ENCODE results near the gene TSPAN18. TPM values are rescaled to one million over a fixed set of nuclear protein-coding genes. Genes with fewer than 3 reads are reported as not detected.

The TSPAN18 gene
- total and polyA plus RNA-seq, 2 of the 4 experiments (the other 2 are of a cell fraction), result 0.36 to 1.1 TPM

GRCh38 chr11:44819346-44819745 is 92.6 kb downstream of the TSPAN18 start:
- no peaks in the 10 kb centered on the region for H3K36me3 ChIP-seq (ENCODE audit: control insufficient read depth, insufficient read depth, low read length)
- no peak overlapping the region for H3K18ac ChIP-seq (ENCODE audit: low read depth, low read length)
- H3K27ac ChIP-seq (ENCODE audit: insufficient read depth, low read length), result no peak overlapping the region
- dilution Hi-C loops (cut with HindIII; ENCODE audit: low sequenced_read_pairs, unreplicated experiment), result no loop called here
- TF ChIP-seq POLR2A (IDR thresholded peaks at IDR 0.05; ENCODE audit: low read depth, low read length) (no peak), RAD21 (IDR thresholded peaks at IDR 0.05; ENCODE audit: low read length) (no peak), MAZ (IDR thresholded peaks at IDR 0.05; ENCODE audit: borderline replicate concordance, low read depth, low read length) (no peak), SMC3 (IDR thresholded peaks at IDR 0.05; ENCODE audit: low read depth, low read length) (no peak), MAFK (IDR thresholded peaks at IDR 0.05; ENCODE audit: low read depth, low read length) (no peak), ELK1 (IDR thresholded peaks at IDR 0.05; ENCODE audit: borderline replicate concordance, low read depth, low read length) (no peak), USF2 (IDR thresholded peaks at IDR 0.05; ENCODE audit: low read depth, low read length) (no peak), RCOR1 (IDR thresholded peaks at IDR 0.05; ENCODE audit: insufficient replicate concordance, low read length) (no peak), BHLHE40 (IDR thresholded peaks at IDR 0.05; ENCODE audit: low read depth, low read length) (no peak), CTCF (conservative IDR thresholded peaks at IDR 0.05; ENCODE audit: low read depth, low read length) (no peak), CEBPB (IDR thresholded peaks at IDR 0.05; ENCODE audit: low read depth, low read length) (no peak), CHD1 (IDR thresholded peaks at IDR 0.05; ENCODE audit: low read depth, low read length) (no peak), RFX5 (IDR thresholded peaks at IDR 0.05; ENCODE audit: low read depth, low read length) (no peak)
- H4K20me1 ChIP-seq (ENCODE audit: insufficient read depth, low read length), result no peaks in the 10 kb centered on the region
- DNase-seq (no peak), ATAC-seq (ENCODE audit: low read depth) (no peak)
- no TSS peak for BruUV-seq (replicated peaks)
- no peaks in the 10 kb centered on the region for H3K79me1 ChIP-seq (ENCODE audit: low read depth in 1 of 2, low read length in 2 of 2)
- peaks cover 6% of the 10 kb centered on the region for H3K27me3 ChIP-seq (ENCODE audit: control insufficient read depth, insufficient read depth, low read length)
- H3K4me3 ChIP-seq (ENCODE audit: insufficient read depth, low read depth, low read length), result no peak overlapping the region
- H2AK9ac ChIP-seq (replicated peaks; ENCODE audit: low read depth, low read length, poor library complexity), result no peak overlapping the region
- WGBS, 2 experiments (ENCODE audit: extremely low coverage in 2 of 2, insufficient read length in 1 of 2), result no CpG with 5 or more reads among the region's 8 CpGs
- no peaks in the 10 kb centered on the region for H3K9me1 ChIP-seq (ENCODE audit: insufficient read depth, low read length)
- no peak overlapping the region for H3K4ac ChIP-seq (ENCODE audit: low read depth, low read length)
- no peak overlapping the region for H3K56ac ChIP-seq (ENCODE audit: extremely low read depth, insufficient read depth, low read length)
- no peak overlapping the region for H3K4me2 ChIP-seq (ENCODE audit: low read depth, low read length)
- no peak overlapping the region for H2BK20ac ChIP-seq (ENCODE audit: low read depth, low read length)
- no peak overlapping the region for H4K5ac ChIP-seq (ENCODE audit: low read depth, low read length)
- H2AFZ ChIP-seq (replicated peaks; ENCODE audit: low read length, poor library complexity), result no peak overlapping the region
- H3K14ac ChIP-seq (replicated peaks; ENCODE audit: low read depth, low read length), result no peak overlapping the region
- H4K8ac ChIP-seq (ENCODE audit: low read depth in 2 of 2, low read length in 2 of 2), result no peak overlapping the region
- H3K9me3 ChIP-seq (ENCODE audit: control insufficient read depth, insufficient read depth, low read length), result peaks cover 3% of the 10 kb centered on the region; the same call in 1 of the 2 replicates
- H2AK5ac ChIP-seq (ENCODE audit: low read depth, low read length), result no peak overlapping the region
- H3K23ac ChIP-seq (ENCODE audit: low read depth, low read length), result no peak overlapping the region
- H2BK120ac ChIP-seq (ENCODE audit: low read depth, low read length), result no peak overlapping the region
- no peak overlapping the region for H2BK5ac ChIP-seq (ENCODE audit: low read depth, low read length, poor library complexity, severe bottlenecking)
- peaks cover 2% of the 10 kb centered on the region; the same call in 1 of the 2 replicates for H3K4me1 ChIP-seq (ENCODE audit: control insufficient read depth, insufficient read depth, low read length)
- ChIA-PET POLR2A (ENCODE audit: unreplicated experiment) (interaction anchor here (0.6 kb wide), 1 partner anchor 25 kb away, joined by 3 read pairs; no protein-coding TSS in a partner anchor), CTCF (no interaction called here)
- no peak overlapping the region for H3K9ac ChIP-seq (ENCODE audit: low read depth, low read length)
- in situ Hi-C loops (cut with MboI; ENCODE audit: low sequenced_read_pairs), result no loop called here
- intact Hi-C loops (cut with micrococcal nuclease), result no loop called here
- no peak overlapping the region for H2BK15ac ChIP-seq (ENCODE audit: low read depth, low read length)
- H4K91ac ChIP-seq (ENCODE audit: insufficient read depth, low read depth, low read length), result no peak overlapping the region

Data from IMR-90 (cell line).